Thyroid gland (tissue), 4 donors: ENCODE results near the gene WNT4.

Experiments
- POLR2A ChIP-seq, 2 donors: fragments of 450-650 bp; IDR thresholded peaks; one replicate each; pipeline ENCODE4 v1.6.1; 2017; ENCODE audit warnings: antibody characterized with exemption in 2 of 2, mild to moderate bottlenecking in 2 of 2, moderate library complexity in 1 of 2
- TF ChIP-seq, protein P1 (sequence below), 6 experiments: fragments of 200-600 bp in 3 of 6; fragments of 450-650 bp in 3 of 6; sonication (generic) in 3 of 6; IDR thresholded peaks; one replicate each; pipeline ENCODE4 v1.5.1; 2016 to 2019; ENCODE audit warnings: antibody characterized with exemption in 6 of 6, mild to moderate bottlenecking in 2 of 6, inconsistent platforms in 1 of 6, moderate library complexity in 1 of 6

DNA sequence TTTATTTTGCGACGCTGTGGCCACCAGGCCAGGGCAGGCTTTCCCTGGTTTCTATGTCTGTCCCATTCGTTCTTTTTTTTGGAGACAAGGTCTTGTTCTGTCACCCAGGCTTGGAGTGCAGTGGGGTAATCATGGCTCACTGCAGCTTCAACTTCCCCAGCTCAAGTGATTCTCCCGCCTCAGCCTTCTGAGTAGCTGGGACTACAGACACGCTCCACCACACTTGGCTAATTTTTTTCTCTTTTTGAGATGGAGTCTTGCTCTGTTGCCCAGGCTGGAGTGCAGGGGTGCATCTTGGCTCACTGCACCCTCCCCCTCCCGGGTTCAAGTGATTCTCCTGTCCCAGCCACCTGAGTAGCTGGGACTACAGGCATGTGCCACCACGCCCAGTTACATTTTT lies 43.4 kb upstream of the WNT4 start:
- TF ChIP-seq, protein P1, sequence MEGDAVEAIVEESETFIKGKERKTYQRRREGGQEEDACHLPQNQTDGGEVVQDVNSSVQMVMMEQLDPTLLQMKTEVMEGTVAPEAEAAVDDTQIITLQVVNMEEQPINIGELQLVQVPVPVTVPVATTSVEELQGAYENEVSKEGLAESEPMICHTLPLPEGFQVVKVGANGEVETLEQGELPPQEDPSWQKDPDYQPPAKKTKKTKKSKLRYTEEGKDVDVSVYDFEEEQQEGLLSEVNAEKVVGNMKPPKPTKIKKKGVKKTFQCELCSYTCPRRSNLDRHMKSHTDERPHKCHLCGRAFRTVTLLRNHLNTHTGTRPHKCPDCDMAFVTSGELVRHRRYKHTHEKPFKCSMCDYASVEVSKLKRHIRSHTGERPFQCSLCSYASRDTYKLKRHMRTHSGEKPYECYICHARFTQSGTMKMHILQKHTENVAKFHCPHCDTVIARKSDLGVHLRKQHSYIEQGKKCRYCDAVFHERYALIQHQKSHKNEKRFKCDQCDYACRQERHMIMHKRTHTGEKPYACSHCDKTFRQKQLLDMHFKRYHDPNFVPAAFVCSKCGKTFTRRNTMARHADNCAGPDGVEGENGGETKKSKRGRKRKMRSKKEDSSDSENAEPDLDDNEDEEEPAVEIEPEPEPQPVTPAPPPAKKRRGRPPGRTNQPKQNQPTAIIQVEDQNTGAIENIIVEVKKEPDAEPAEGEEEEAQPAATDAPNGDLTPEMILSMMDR (IDR thresholded peaks at IDR 0.05) = no peak
- no peak for TF ChIP-seq POLR2A (IDR thresholded peaks at IDR 0.05)
